ENCODE results near the gene RBSN. TPM values are rescaled to one million over a fixed set of nuclear protein-coding genes. Genes with fewer than 3 reads are reported as not detected.
"Not testable (repeated sequence)": the region's sequence is repeated elsewhere in the genome, so short reads cannot be mapped to it uniquely, and the experiment has no call there.

The RBSN gene
- polyA plus RNA-seq (2013), result 8.5 TPM

DNA sequence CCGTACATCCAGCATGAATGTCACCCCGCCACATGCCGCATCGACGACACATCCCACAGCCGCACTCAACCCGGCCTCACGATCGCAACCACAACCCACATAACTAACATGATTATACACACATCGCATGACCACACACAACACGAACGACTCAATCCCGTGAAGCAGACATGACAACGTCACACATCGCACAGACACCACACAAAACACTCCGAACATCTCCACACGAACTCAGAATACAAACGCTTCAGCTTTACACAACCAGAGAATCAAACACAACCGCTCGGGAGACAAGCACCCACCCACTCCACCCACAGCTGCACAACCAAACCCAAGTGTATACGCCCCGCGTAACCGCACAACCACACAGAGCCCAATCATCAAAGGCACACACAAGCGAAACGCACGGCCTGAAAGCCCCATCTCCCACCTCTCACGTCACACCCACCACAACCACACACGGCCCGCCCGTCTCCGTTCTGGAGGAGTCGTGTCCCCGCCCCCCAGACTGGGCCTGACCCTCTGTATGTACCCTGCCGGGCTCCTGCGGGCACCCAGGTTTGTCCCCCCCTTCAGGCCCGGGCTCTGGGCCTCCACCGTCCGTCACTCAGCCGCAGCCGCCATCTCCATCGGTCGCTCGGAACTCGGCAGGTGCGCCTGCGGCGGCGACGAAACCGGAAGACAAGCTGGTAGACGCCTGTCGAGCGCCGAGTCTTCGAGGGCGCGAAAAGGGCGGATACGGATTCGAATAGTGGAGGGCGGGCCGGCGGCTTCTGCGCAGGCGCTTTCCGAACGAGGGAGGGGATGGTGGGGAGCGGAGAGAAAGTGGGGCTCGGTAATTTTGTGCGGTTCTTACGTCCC is at the start of gene RBSN:
Gene RBSN, minus strand, starts transcription at position 646 of the 861 bp plus-strand sequence. CDS start 3,028 bp downstream, outside the sequence.
- under 1% methylated on average over 58 of the region's 72 CpGs for WGBS (ENCODE audit: insufficient coverage)
- Histone ChIP-seq H3K27me3 (replicated peaks in 2 of 5; ENCODE audit: control insufficient read depth in 4 of 5, insufficient read depth in 5 of 5, low read length in 4 of 5) (no peaks in the 10 kb centered on the region), H3K27ac (ENCODE audit: insufficient read depth in 1 of 2, low read depth in 1 of 2, low read length in 2 of 2, poor library complexity in 1 of 2, severe bottlenecking in 2 of 2) (peak within 1 kb of the TSS; percentile 74 to 92), H3K4me1 (ENCODE audit: control extremely low read depth in 1 of 4, control insufficient read depth in 4 of 4, insufficient read depth in 4 of 4, low read length in 3 of 4) (peaks cover 7 to 43% (median 36%) of the 10 kb centered on the region in 4 experiments), H3K9me3 (ENCODE audit: control extremely low read depth in 1 of 5, control insufficient read depth in 4 of 5, insufficient read depth in 2 of 5, low read depth in 1 of 5, low read length in 4 of 5) (no peaks in the 10 kb centered on the region), H3K4me3 (ENCODE audit: control insufficient read depth in 1 of 7, extremely low read depth in 1 of 7, insufficient read depth in 4 of 7, low read depth in 2 of 7, low read length in 6 of 7) (peak within 1 kb of the TSS; percentile 75 to 98 (median 91)), H3K36me3 (ENCODE audit: control insufficient read depth in 4 of 4, insufficient read depth in 4 of 4, low read length in 3 of 4) (peaks cover 8 to 25% (median 24%) of the 10 kb centered on the region in 4 experiments)
- peak; percentile 96 to 98 (median 98) for DNase-seq
- CTCF ChIA-PET, result interaction anchor here (0.6 to 3.2 kb wide), 4 partner anchors 10 to 458 kb away, joined by 3 to 10 read pairs (median 3); no protein-coding TSS in a partner anchor
- POLR2A ChIA-PET, result interaction anchor here (0.6 kb wide), 1 partner anchor 921 kb away, joined by 3 read pairs; no protein-coding TSS in a partner anchor

DNA sequence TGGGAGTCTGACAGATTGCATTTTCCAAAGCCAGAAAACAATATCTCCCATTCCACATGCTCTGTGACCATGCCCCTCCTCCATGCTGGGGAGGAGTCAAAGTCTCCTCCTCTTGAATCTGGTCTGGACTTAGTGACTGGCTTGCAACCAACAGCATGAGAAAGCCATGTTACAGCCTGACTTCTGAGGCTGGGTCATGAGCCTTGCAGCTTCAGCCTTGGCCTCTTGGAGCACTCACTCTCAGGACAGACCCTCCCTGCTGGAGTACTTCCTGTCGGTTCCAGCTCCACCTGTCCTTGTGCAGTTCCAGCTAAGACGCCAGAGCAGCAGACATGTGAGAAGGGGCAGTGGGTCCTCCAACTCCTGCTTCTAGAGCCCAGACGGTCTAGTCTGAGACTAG is 49.7 kb upstream of the RBSN start:
- Histone ChIP-seq H3K27me3 (replicated peaks in 2 of 5; ENCODE audit: control insufficient read depth in 4 of 5, insufficient read depth in 5 of 5, low read length in 4 of 5) (peaks cover 0 to 6% (median 2%) of the 10 kb centered on the region in 5 experiments), H3K27ac (ENCODE audit: insufficient read depth in 1 of 2, low read depth in 1 of 2, low read length in 2 of 2, poor library complexity in 1 of 2, severe bottlenecking in 2 of 2) (no peak overlapping the region), H3K4me1 (ENCODE audit: control extremely low read depth in 1 of 4, control insufficient read depth in 4 of 4, insufficient read depth in 4 of 4, low read length in 3 of 4) (no peaks in the 10 kb centered on the region), H3K36me3 (ENCODE audit: control insufficient read depth in 4 of 4, insufficient read depth in 4 of 4, low read length in 3 of 4) (no peaks in the 10 kb centered on the region), H3K9me3 (ENCODE audit: control extremely low read depth in 1 of 5, control insufficient read depth in 4 of 5, insufficient read depth in 2 of 5, low read depth in 1 of 5, low read length in 4 of 5) (no peaks in the 10 kb centered on the region), H3K4me3 (ENCODE audit: control insufficient read depth in 1 of 7, extremely low read depth in 1 of 7, insufficient read depth in 4 of 7, low read depth in 2 of 7, low read length in 6 of 7) (no peak overlapping the region)
- CTCF ChIA-PET, result interaction anchor here (0.7 kb wide), 1 partner anchor 119 kb away, joined by 3 read pairs; no protein-coding TSS in a partner anchor
- 77% methylated on average over 3 of the region's 3 CpGs for WGBS (ENCODE audit: insufficient coverage)
- POLR2A ChIA-PET, result no interaction called here
- no peak for DNase-seq

DNA sequence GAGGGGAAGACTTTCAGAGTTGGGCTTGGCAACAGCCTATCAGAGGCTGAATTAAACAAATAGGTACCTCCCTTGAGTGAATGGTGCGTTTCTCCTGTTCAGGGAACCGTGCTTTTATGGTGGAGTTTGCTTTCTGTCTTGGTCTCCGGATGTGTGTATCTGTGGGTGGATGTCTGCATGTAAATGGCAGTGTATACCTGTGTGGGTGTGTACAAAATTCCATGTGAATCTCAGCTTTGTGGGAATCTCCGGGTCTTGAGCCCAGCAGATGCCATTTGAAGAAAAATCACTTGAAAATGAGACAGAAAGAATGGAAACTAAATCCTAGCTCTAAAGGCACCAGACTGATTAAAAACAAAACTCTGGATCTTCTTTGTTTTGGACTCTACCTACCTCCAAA is 37.9 kb upstream of the RBSN start:
- POLR2A ChIA-PET, result not testable (repeated sequence)

DNA sequence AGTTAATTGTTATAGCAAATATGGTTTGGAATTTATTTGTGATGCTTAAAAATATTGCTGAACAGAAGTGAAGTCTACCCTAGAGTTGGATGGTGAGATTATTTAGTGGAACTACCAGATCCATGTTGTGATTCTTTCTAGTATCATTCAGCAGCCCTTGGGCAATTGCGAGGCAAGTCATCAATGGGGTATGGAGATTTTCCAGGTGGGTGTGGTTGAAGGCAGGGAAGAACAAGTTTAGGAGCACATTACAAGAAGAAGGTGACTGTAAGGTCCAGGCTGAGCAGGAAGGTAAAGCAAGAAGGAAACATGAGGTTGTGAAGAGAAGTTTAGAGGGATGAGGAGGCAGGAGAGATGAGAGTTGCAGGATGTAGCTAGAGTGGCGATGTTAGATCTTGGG is 36.0 kb upstream of the RBSN start:
- POLR2A ChIA-PET; H3K4me1 ChIP-seq (ENCODE audit: control extremely low read depth in 1 of 4, control insufficient read depth in 4 of 4, insufficient read depth in 4 of 4, low read length in 3 of 4); H3K9me3 ChIP-seq (ENCODE audit: control extremely low read depth in 1 of 5, control insufficient read depth in 4 of 5, insufficient read depth in 2 of 5, low read depth in 1 of 5, low read length in 4 of 5); H3K4me3 ChIP-seq (ENCODE audit: control insufficient read depth in 1 of 7, extremely low read depth in 1 of 7, insufficient read depth in 4 of 7, low read depth in 2 of 7, low read length in 6 of 7); H3K27me3 ChIP-seq (replicated peaks in 2 of 5; ENCODE audit: control insufficient read depth in 4 of 5, insufficient read depth in 5 of 5, low read length in 4 of 5); CTCF ChIA-PET; H3K36me3 ChIP-seq (ENCODE audit: control insufficient read depth in 4 of 4, insufficient read depth in 4 of 4, low read length in 3 of 4); DNase-seq; H3K27ac ChIP-seq (ENCODE audit: insufficient read depth in 1 of 2, low read depth in 1 of 2, low read length in 2 of 2, poor library complexity in 1 of 2, severe bottlenecking in 2 of 2): not testable (repeated sequence)
- 100% methylated on average over 1 of the region's 2 CpGs for WGBS (ENCODE audit: insufficient coverage)

More for the DNA sequence above, 37.9 kb upstream of the RBSN start:
- DNase-seq; H3K27me3 ChIP-seq (replicated peaks in 2 of 5; ENCODE audit: control insufficient read depth in 4 of 5, insufficient read depth in 5 of 5, low read length in 4 of 5); CTCF ChIA-PET; H3K4me1 ChIP-seq (ENCODE audit: control extremely low read depth in 1 of 4, control insufficient read depth in 4 of 4, insufficient read depth in 4 of 4, low read length in 3 of 4); H3K4me3 ChIP-seq (ENCODE audit: control insufficient read depth in 1 of 7, extremely low read depth in 1 of 7, insufficient read depth in 4 of 7, low read depth in 2 of 7, low read length in 6 of 7); H3K36me3 ChIP-seq (ENCODE audit: control insufficient read depth in 4 of 4, insufficient read depth in 4 of 4, low read length in 3 of 4); H3K9me3 ChIP-seq (ENCODE audit: control extremely low read depth in 1 of 5, control insufficient read depth in 4 of 5, insufficient read depth in 2 of 5, low read depth in 1 of 5, low read length in 4 of 5); H3K27ac ChIP-seq (ENCODE audit: insufficient read depth in 1 of 2, low read depth in 1 of 2, low read length in 2 of 2, poor library complexity in 1 of 2, severe bottlenecking in 2 of 2): not testable (repeated sequence)
- 78% methylated on average over 1 of the region's 4 CpGs for WGBS (ENCODE audit: insufficient coverage)

DNA sequence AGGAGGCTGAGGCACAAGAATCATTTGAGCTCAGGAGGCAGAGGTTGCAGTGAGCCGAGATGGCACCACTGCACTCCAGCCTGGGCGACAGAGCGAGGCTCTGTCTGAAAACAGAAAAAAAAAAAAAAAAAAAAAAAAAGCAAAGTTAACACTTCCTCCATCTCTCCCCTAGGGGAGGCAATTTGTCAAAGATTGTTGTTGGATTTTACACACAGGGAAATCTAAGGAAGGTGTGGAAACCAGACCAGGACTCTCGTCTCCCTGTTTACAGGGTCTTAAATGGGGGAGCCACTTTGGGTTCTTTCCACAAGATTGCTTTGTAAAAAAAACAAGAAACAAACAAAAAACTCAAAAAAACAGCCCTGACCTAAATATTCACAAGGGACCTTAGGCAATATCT is 29.5 kb upstream of the RBSN start:
- H3K36me3 ChIP-seq (ENCODE audit: control insufficient read depth in 4 of 4, insufficient read depth in 4 of 4, low read length in 3 of 4); POLR2A ChIA-PET; H3K27me3 ChIP-seq (replicated peaks in 2 of 5; ENCODE audit: control insufficient read depth in 4 of 5, insufficient read depth in 5 of 5, low read length in 4 of 5); H3K27ac ChIP-seq (ENCODE audit: insufficient read depth in 1 of 2, low read depth in 1 of 2, low read length in 2 of 2, poor library complexity in 1 of 2, severe bottlenecking in 2 of 2); DNase-seq; H3K4me3 ChIP-seq (ENCODE audit: control insufficient read depth in 1 of 7, extremely low read depth in 1 of 7, insufficient read depth in 4 of 7, low read depth in 2 of 7, low read length in 6 of 7); H3K9me3 ChIP-seq (ENCODE audit: control extremely low read depth in 1 of 5, control insufficient read depth in 4 of 5, insufficient read depth in 2 of 5, low read depth in 1 of 5, low read length in 4 of 5); H3K4me1 ChIP-seq (ENCODE audit: control extremely low read depth in 1 of 4, control insufficient read depth in 4 of 4, insufficient read depth in 4 of 4, low read length in 3 of 4): not testable (repeated sequence)
- CTCF ChIA-PET, result interaction anchor here (1.1 to 1.4 kb wide), 2 partner anchors 12 to 20 kb away, joined by 3 to 4 read pairs; no protein-coding TSS in a partner anchor
- WGBS (ENCODE audit: insufficient coverage), result no CpG with 5 or more reads among the region's 4 CpGs

DNA sequence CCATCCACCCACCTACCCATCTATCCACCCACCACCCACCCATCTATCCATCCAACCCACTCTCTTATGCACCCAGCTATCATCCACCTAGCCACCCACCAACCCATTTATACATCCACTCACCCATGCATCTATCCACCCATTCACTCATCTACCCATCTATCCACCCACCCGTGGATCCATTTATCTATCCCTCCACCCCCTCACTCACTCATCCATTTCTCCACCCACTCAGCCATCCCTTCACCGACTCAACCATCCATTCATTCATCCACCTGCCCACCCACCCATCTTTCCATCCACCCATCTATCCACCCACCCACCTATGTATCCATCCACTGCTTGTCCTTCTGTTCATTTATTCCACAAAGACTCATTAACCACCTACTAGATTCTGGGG is 28.0 kb upstream of the RBSN start:
- H3K27me3 ChIP-seq (replicated peaks in 2 of 5; ENCODE audit: control insufficient read depth in 4 of 5, insufficient read depth in 5 of 5, low read length in 4 of 5); H3K4me1 ChIP-seq (ENCODE audit: control extremely low read depth in 1 of 4, control insufficient read depth in 4 of 4, insufficient read depth in 4 of 4, low read length in 3 of 4); H3K27ac ChIP-seq (ENCODE audit: insufficient read depth in 1 of 2, low read depth in 1 of 2, low read length in 2 of 2, poor library complexity in 1 of 2, severe bottlenecking in 2 of 2); DNase-seq; POLR2A ChIA-PET; H3K4me3 ChIP-seq (ENCODE audit: control insufficient read depth in 1 of 7, extremely low read depth in 1 of 7, insufficient read depth in 4 of 7, low read depth in 2 of 7, low read length in 6 of 7); H3K36me3 ChIP-seq (ENCODE audit: control insufficient read depth in 4 of 4, insufficient read depth in 4 of 4, low read length in 3 of 4); CTCF ChIA-PET; H3K9me3 ChIP-seq (ENCODE audit: control extremely low read depth in 1 of 5, control insufficient read depth in 4 of 5, insufficient read depth in 2 of 5, low read depth in 1 of 5, low read length in 4 of 5): not testable (repeated sequence)
- 100% methylated on average over 2 of the region's 2 CpGs for WGBS (ENCODE audit: insufficient coverage)

DNA sequence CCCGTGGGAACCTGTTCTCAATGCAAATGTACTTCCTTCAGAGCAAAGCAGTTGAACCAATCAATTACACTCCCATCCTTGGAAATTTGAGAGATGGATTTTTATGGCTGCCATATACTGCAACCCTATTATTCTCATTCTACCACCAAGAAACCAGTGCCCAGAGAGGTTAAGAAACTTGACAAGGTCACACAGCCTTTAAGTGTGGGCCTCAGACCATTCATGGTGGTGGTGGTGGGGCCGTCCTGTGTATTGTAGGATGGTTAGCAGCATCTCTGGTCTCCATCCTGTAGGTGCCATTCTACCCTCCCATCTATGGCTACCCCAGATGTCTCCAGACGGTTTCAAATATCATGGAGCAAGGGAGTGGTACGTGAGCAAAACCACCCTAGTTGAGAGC is 23.4 kb upstream of the RBSN start:
- no peak for DNase-seq

More for the DNA sequence above, 23.4 kb upstream of the RBSN start:
- no peaks in the 10 kb centered on the region for H3K9me3 ChIP-seq (ENCODE audit: control extremely low read depth in 1 of 5, control insufficient read depth in 4 of 5, insufficient read depth in 2 of 5, low read depth in 1 of 5, low read length in 4 of 5)
- 100% methylated on average over 2 of the region's 4 CpGs for WGBS (ENCODE audit: insufficient coverage)
- H3K4me1 ChIP-seq (ENCODE audit: control extremely low read depth in 1 of 4, control insufficient read depth in 4 of 4, insufficient read depth in 4 of 4, low read length in 3 of 4), result peaks cover 0 to 2% (median 0%) of the 10 kb centered on the region in 4 experiments
- CTCF ChIA-PET, result interaction anchor here (7.0 kb wide), 1 partner anchor 17 kb away, joined by 93 read pairs; no protein-coding TSS in a partner anchor
- H3K36me3 ChIP-seq (ENCODE audit: control insufficient read depth in 4 of 4, insufficient read depth in 4 of 4, low read length in 3 of 4), result no peaks in the 10 kb centered on the region
- no peak overlapping the region for H3K4me3 ChIP-seq (ENCODE audit: control insufficient read depth in 1 of 7, extremely low read depth in 1 of 7, insufficient read depth in 4 of 7, low read depth in 2 of 7, low read length in 6 of 7)
- no peak overlapping the region for H3K27ac ChIP-seq (ENCODE audit: insufficient read depth in 1 of 2, low read depth in 1 of 2, low read length in 2 of 2, poor library complexity in 1 of 2, severe bottlenecking in 2 of 2)
- POLR2A ChIA-PET, result no interaction called here
- H3K27me3 ChIP-seq (replicated peaks in 2 of 5; ENCODE audit: control insufficient read depth in 4 of 5, insufficient read depth in 5 of 5, low read length in 4 of 5), result no peaks in the 10 kb centered on the region
